Colon (tissue), 2 donors: ENCODE measurements around the gene ANKK1.

Source experiments
- FAIRE-seq: peaks from 2 replicates; lab custom pipeline; 2012; peaks lifted over from hg19 to GRCh38; lab: Jason Lieb, UNC
- donor health status: control.
- donor health status: control.

The ANKK1 gene

DNA sequence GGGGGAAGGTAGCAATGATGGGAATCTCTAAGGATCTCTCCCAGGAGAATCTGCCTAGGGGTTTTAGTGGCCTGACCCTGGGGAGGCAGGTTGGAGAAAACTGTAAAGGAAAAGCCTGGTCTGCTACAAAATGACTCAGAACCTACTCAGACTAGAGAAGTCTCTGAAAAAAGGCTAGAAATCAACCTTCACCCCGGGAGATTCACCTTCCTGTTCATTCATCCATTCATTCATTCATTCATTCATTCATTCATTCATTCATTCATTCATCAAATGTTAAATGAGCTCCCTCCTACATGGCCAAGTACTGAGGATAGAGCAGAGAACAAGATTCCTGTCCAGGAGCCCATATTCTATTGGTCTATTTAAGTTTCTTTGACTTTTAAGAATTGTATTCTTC lies 8.9 kb upstream of the ANKK1 start:
- no peak for FAIRE-seq

GRCh38 chr11:113382121-113382520 lies 5.5 kb upstream of the ANKK1 start:
- no peak for FAIRE-seq

GRCh38 chr11:113384551-113384950 lies 3.0 kb upstream of the ANKK1 start:
- FAIRE-seq: no peak

GRCh38 chr11:113385749-113386148 lies 1.8 kb upstream of the ANKK1 start:
- no peak for FAIRE-seq

- no peak for FAIRE-seq
These were observed 713 bp upstream of the ANKK1 start for GRCh38 chr11:113386866-113387265.

- FAIRE-seq: no peak
These were observed 1.7 kb downstream of the ANKK1 start for GRCh38 chr11:113389272-113389671.

DNA sequence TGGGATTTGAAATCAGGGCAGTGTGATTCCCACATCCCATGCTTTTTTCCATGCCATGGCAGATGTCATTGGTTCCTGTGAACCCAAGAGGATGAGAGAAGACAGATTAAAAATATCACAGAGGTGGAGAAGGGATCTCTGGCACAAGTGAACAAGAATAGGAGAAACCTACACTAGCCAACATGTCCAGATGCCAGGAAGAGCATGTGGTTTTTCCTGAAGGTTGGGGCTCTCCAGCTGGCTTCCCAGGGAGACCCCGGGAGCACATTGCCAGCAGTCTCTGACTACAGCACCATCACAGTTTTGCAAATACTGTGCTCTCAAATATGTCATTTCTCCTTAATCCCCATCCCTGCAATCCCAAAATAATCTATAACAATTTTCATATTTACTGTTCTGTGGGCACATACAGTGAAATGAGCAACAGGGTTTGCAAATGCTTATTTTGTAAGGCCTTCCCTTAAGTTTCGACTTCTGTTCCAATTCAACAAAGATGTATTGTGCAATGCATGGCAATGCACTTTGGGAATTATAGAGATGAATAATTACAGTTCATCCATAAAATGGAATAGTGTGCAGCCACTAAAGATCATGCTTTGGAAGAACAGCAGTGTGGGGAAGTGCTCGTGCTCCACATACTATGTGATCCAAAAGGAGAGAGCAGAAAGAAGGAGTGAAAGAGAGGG lies 4.8 kb downstream of the ANKK1 start:
- no peak for FAIRE-seq

- no peak for FAIRE-seq
These were observed 6.0 kb downstream of the ANKK1 start for GRCh38 chr11:113393501-113393985.

DNA sequence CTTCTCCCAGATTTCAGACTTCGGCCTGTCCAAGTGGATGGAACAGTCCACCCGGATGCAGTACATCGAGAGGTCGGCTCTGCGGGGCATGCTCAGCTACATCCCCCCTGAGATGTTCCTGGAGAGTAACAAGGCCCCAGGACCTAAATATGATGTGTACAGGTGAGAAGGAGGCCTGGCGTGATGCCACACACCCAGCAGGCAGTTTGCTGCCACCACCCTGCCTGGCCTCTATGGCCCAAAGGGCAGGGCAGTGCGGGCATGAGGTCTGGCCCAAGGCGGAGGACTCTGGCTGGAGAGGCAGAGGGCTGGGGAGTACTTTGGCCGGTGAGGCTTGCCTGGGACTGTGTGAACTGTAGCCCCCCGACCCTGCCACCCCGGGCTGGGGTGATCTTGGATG lies 7.3 kb downstream of the ANKK1 start:
- FAIRE-seq: no peak

DNA sequence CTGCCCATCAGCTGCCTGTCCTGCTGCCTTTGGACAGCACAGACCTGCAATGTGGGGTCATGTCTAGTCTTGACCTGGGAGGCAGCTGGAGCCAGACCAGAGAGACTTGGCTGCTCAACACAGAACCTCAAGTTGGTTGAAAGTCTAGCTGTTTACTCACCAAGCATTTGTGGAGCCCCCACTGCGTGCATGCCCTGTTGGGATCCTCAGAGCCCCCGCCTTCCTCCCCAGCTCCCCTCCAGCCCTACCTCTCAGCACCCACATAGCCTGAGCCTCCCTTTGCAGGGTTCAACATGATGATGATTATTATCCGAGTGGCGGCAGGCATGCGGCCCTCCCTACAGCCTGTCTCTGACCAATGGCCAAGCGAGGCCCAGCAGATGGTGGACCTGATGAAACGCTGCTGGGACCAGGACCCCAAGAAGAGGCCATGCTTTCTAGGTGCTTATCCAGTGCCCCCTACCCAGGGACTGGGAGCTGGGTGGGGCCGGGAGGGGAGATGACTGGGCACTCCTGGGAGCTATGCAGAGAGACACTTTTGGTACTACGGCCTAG lies 8.3 kb downstream of the ANKK1 start:
- no peak for FAIRE-seq

DNA sequence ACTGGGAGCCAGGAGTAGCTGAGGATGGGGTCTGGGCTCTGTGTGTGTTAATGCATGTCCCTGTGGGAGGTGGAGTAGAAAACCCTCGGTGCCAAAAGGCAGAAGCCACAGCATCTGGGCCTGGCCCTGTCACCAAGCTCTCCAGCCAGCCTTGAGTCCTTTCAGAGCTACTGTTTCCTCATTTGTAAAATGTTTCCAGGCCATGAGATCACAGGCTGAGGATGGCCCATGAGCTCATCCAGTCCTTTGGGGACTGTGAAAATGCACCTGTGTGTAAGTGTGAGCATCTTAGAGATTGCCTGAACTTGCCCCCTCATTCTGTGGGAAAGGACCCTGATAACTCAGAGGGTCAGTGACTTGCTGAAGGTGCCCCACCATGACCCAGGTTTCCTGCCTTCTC lies 9.1 kb downstream of the ANKK1 start:
- no peak for FAIRE-seq

GRCh38 chr11:113397212-113397611 lies 9.6 kb downstream of the ANKK1 start:
- FAIRE-seq: no peak

DNA sequence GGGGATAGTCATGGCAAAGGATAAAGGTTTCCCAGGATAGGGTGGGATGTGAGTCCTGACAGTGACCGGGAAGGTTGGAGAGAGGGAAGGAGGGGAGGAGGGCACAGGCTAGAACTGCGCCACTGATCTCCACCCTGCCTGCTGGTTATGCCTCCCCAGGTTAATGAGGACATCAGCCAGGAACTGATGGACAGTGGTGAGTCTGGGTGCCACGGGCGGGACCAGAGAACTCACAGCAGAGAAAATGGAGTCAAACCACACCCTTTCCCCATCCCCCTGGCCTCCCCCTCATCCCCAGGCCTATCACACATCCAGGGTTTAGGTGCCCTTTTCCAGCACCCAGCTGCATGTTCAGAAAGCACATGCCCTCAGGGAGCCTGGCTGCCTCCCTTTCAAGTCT lies 10.2 kb downstream of the ANKK1 start:
- FAIRE-seq: no peak

DNA sequence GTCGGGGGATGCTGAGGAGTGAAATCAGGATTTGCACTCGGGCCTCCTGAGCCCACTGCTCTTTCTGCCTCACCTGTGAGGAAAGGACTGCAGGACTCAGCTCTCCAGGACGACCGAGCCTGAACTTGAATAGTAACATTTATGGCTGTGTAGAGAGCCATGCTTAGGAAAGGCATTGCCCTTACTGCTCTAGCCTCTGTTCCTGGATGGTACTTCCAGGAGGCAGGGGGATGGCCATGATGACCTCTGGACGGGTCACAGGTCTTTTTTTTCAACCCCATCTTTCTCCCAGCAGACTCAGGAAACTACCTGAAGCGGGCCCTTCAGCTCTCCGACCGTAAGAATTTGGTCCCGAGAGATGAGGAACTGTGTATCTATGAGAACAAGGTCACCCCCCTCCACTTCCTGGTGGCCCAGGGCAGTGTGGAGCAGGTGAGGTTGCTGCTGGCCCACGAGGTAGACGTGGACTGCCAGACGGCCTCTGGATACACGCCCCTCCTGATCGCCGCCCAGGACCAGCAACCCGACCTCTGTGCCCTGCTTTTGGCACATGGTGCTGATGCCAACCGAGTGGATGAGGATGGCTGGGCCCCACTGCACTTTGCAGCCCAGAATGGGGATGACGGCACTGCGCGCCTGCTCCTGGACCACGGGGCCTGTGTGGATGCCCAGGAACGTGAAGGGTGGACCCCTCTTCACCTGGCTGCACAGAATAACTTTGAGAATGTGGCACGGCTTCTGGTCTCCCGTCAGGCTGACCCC lies 11.3 kb downstream of the ANKK1 start:
- FAIRE-seq: no peak

DNA sequence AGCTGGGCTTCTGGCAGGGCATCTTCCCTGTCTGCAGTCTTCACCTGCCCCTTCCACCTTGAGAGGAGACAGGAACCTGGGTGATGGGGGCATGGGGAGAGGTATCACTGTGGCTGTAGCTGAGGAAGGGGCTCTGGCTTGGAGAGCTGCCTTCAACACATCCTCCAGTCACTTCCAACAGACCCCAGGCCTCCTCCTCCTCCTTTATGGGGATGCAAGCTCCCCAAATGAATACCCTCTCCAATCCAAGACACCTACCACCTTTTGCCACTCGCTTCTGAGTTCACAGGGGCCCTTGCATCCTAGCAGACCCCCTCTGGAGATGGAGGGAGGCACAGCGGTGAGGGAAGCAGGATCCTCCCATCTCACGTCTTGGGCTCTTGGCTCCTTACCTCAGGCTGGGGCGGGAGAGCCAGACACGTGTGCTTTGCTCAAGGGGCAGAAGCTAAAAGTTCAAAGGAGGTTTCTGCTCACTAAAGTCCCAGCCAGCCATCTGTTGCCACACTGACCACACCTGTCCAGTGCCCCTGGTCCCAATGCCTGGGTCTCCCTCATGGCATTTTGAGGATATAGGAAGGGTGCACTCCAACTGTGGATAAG lies 13.2 kb downstream of the ANKK1 start:
- FAIRE-seq: no peak

- FAIRE-seq: no peak
These were observed 14.1 kb downstream of the ANKK1 start for GRCh38 chr11:113401718-113402117.

- FAIRE-seq: no peak
These were observed 17.4 kb downstream of the ANKK1 start for GRCh38 chr11:113404859-113405430.

DNA sequence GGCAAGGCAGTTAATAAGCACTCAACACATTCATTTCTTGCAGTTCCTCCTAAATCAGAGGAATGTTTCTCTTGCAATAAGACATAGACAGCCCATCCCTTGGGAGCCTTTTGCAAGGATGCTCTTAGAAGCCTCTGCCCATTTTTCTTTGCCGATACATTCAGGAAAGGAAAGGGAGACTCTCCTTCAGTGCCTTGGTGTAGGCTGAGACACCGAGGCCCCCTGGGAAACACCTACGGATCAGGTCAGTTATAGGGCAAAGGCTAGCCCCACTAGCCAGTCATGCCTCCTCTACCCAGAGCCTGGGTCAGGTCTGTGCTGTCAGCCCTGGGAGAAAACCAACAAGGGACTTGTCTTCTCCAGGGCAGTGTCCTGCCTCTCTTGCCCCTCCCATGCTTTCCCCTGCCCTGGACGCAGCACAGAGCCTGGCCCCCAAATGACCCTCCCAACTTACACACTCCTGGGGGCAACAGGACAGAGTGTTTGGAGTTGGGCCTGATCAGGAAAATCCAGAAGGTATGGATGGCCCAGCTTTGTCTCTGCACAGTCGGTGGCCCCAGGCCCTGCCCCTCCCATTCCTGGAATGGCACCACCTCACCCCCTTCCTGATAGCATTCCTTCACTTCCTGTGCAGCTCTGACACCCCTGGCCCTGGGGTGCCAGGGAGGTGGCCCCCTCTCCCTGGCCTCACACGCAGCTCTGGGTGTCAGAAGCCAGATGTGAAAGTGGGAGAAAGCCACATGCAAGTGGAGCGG lies 18.3 kb downstream of the ANKK1 start:
- no peak for FAIRE-seq

DNA sequence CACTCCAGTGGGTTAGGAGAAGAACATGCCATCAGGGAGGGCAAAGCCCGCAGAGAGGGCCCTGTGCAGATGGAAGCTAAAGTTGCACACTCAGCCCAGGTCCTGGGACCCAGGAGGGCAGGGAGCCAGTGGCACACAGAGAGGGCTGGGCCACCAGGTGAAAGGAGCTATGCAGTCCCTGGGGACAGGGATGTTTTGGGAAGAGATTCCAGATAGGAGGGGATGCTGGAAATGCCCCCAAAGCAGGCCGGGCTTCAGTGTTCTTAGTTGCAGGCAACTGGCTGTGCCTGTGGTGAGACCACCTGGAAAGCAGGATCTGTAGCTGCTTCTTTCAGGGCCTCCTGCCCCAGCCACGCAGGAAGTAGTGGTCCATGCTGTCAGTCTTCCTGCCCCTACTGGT lies 19.6 kb downstream of the ANKK1 start:
- no peak for FAIRE-seq

DNA sequence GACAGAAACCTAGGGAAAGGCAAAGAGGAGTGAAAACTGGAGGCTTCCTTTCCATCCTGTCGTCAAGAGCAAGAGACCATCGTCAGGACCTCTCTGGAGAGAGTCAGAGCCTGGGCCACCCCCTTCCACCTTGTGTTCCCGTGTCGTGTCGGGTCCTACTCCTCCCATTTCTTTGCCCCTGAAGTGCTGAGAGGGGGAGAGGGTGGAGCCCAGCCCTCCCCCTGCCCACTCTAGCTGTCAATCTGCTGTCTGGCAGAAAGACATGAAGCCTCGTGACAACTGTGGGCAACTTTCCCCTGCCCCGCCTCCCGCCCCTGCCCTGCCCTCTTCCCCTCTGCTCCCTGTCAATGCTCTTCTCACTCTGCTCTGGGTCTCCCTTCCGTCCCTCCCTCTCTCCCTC lies 20.6 kb downstream of the ANKK1 start:
- no peak for FAIRE-seq

GRCh38 chr11:113408887-113409286 lies 21.3 kb downstream of the ANKK1 start:
- FAIRE-seq: no peak

DNA sequence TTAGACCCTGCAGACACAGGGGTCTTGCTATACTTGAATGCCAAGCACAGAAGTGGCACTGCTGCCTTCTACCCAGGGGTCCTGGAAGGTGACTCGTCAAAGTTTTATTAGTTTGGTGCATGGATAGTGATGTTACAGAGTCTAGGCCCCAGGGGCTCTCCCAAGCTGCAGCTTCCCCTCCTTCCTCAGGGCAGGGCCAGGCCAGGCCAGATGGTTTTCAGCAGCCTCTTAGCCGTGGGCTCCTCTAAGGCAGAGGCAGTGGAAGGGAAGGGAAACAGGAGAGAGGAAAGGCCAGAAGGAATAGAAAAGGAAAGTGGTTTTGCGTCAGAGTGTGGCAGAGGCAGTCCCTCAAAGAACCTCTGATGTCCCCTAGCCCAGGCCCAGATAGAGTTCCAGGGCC lies 21.9 kb downstream of the ANKK1 start:
- no peak for FAIRE-seq
